ENCODE data around the gene MOB2.

The MOB2 gene

GRCh38 chr11:1478544-1478943, 8.0 kb downstream of the MOB2 start:
- DNase-seq (ENCODE audit: low read depth, low spot score), result no peak
- Histone ChIP-seq H3K4me3 (no peak overlapping the region), H3K9me3 (ENCODE audit: low read depth, low read length) (no peaks in the 10 kb centered on the region), H3K36me3 (ENCODE audit: insufficient read depth, low read length) (no peaks in the 10 kb centered on the region), H3K27ac (no peak overlapping the region), H3K9ac (ENCODE audit: insufficient read length) (no peak overlapping the region)
- TF ChIP-seq POLR2AphosphoS5 (IDR thresholded peaks at IDR 0.05; ENCODE audit: borderline replicate concordance, low read depth, low read length) (no peak), FOXP2 (optimal IDR thresholded peaks at IDR 0.05; ENCODE audit: control extremely low read depth, extremely low read length, insufficient read depth) (no peak), EZH2 (IDR thresholded peaks at IDR 0.05) (no peak)

DNA sequence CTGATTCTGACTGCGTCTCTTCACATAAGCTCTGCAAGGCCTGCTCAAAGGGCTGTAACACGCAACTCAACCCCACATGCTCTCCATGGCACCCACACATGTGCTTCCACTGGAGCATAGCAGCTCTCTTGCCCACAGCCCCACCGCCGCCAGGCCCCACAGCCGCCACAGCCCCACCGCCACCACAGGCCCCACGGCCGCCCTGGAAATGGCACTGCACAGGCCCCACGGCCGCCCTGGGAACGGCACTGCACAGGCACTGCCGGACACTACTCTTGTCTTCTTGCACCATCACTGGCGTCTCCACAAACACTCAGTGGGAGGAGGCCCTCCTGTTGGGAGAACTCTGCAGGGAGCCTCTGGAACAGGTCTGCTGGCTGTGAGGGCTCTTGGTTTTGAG, 8.6 kb downstream of the MOB2 start:
- no peak for DNase-seq (ENCODE audit: low read depth, low spot score)
- Histone ChIP-seq H3K36me3 (ENCODE audit: insufficient read depth, low read length) (no peaks in the 10 kb centered on the region), H3K9me3 (ENCODE audit: low read depth, low read length) (no peaks in the 10 kb centered on the region), H3K4me3 (no peak overlapping the region), H3K27ac (no peak overlapping the region), H3K9ac (ENCODE audit: insufficient read length) (no peak overlapping the region)
- TF ChIP-seq POLR2AphosphoS5 (IDR thresholded peaks at IDR 0.05; ENCODE audit: borderline replicate concordance, low read depth, low read length), result no peak
- TF ChIP-seq FOXP2 (optimal IDR thresholded peaks at IDR 0.05; ENCODE audit: control extremely low read depth, extremely low read length, insufficient read depth), result no peak
- no peak for TF ChIP-seq EZH2 (IDR thresholded peaks at IDR 0.05)

DNA sequence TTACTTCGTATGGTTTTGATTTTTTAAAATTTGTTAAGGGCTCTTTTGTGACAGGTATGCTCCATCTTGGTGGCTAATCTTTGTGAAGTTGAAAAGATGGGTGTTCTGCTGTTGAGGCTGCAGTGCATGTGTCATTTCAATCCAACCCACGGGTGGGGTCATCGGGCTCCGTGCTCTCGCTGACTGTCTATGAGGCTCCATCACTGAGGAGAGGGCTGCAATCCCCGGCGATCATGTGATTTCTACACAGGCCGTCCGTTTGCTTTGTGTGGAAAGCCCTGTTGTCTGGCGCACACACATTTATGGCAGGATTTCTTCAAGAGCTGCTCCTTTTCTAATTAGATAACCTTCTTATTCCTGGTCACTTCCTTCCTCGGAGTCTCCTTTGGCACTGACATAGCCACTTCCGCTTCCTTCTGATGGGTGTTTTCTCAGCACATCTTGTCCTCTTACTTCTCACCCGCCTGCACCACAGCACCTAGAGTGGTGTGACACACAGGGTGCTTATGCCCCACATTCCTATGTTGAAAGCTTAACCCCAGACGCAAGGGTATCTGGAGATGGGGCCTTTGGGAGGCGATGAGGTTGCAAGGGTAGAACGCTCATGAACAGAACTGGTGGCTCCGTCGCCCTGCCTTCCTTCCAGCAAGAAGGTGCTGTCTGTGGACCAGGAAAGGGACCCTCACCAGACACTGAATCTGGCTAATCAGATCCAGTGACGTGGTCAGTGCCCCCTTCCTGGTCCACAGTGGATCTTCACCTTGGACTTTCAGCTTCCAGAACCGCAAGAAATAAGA, 9.4 kb downstream of the MOB2 start:
- no peak for DNase-seq (ENCODE audit: low read depth, low spot score)
- Histone ChIP-seq H3K4me3 (no peak overlapping the region), H3K36me3 (ENCODE audit: insufficient read depth, low read length) (no peaks in the 10 kb centered on the region), H3K27ac (no peak overlapping the region), H3K9me3 (ENCODE audit: low read depth, low read length) (no peaks in the 10 kb centered on the region), H3K9ac (ENCODE audit: insufficient read length) (no peak overlapping the region)
- TF ChIP-seq FOXP2 (optimal IDR thresholded peaks at IDR 0.05; ENCODE audit: control extremely low read depth, extremely low read length, insufficient read depth) (no peak), POLR2AphosphoS5 (IDR thresholded peaks at IDR 0.05; ENCODE audit: borderline replicate concordance, low read depth, low read length) (no peak), EZH2 (IDR thresholded peaks at IDR 0.05) (no peak)

- no peak for DNase-seq (ENCODE audit: low read depth, low spot score)
- TF ChIP-seq EZH2 (IDR thresholded peaks at IDR 0.05) (no peak), FOXP2 (optimal IDR thresholded peaks at IDR 0.05; ENCODE audit: control extremely low read depth, extremely low read length, insufficient read depth) (no peak), POLR2AphosphoS5 (IDR thresholded peaks at IDR 0.05; ENCODE audit: borderline replicate concordance, low read depth, low read length) (no peak)
- Histone ChIP-seq H3K9ac (ENCODE audit: insufficient read length) (no peak overlapping the region), H3K27ac (no peak overlapping the region), H3K9me3 (ENCODE audit: low read depth, low read length) (no peaks in the 10 kb centered on the region), H3K4me3 (no peak overlapping the region), H3K36me3 (ENCODE audit: insufficient read depth, low read length) (no peaks in the 10 kb centered on the region)
Measured at GRCh38 chr11:1475841-1476240, 10.7 kb downstream of the MOB2 start.

GRCh38 chr11:1473786-1474185, 12.8 kb downstream of the MOB2 start:
- Histone ChIP-seq H3K27ac (no peak overlapping the region), H3K4me3 (no peak overlapping the region), H3K36me3 (ENCODE audit: insufficient read depth, low read length) (no peaks in the 10 kb centered on the region), H3K9me3 (ENCODE audit: low read depth, low read length) (no peaks in the 10 kb centered on the region), H3K9ac (ENCODE audit: insufficient read length) (no peak overlapping the region)
- DNase-seq (ENCODE audit: low read depth, low spot score), result no peak
- no peak for TF ChIP-seq EZH2 (IDR thresholded peaks at IDR 0.05)
- TF ChIP-seq FOXP2 (optimal IDR thresholded peaks at IDR 0.05; ENCODE audit: control extremely low read depth, extremely low read length, insufficient read depth), result no peak
- TF ChIP-seq POLR2AphosphoS5 (IDR thresholded peaks at IDR 0.05; ENCODE audit: borderline replicate concordance, low read depth, low read length), result no peak

DNA sequence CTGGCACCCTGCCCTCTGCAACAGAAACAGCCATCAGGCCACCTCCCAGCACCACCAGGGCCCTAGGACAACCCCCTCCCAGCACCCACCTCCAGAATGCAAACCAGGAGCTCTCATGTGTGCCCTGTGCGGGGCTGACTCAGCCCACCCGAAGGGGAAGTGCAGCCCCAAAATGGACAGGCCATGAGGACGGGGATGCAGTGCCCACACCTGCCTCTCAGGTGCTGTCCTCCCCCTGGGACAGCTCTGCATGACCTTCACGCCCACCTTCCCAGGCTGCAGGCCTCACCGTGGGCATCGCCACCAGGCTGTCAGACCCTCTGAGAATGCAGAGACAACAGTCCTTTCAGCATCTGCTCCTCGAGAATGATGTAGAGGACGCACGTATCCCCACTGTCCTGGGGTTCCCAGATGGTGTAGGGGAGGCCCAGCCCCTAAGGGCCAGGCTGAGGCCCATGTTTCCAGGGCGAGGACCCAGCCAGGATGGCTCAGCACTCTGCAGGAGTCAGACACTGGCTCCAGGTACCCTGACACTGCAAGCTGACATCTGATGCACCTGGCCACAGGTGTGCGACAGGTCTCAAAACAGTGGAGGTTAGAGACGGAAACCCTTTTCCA, 13.5 kb downstream of the MOB2 start:
- H3K36me3 ChIP-seq (ENCODE audit: insufficient read depth, low read length), result no peaks in the 10 kb centered on the region
- no peak for TF ChIP-seq EZH2 (IDR thresholded peaks at IDR 0.05)
- no peak for TF ChIP-seq POLR2AphosphoS5 (IDR thresholded peaks at IDR 0.05; ENCODE audit: borderline replicate concordance, low read depth, low read length)
- no peak for TF ChIP-seq FOXP2 (optimal IDR thresholded peaks at IDR 0.05; ENCODE audit: control extremely low read depth, extremely low read length, insufficient read depth)
- no peak for DNase-seq (ENCODE audit: low read depth, low spot score)
- H3K27ac ChIP-seq, result no peak overlapping the region
- H3K9me3 ChIP-seq (ENCODE audit: low read depth, low read length), result no peaks in the 10 kb centered on the region
- H3K4me3 ChIP-seq, result no peak overlapping the region
- H3K9ac ChIP-seq (ENCODE audit: insufficient read length), result no peak overlapping the region

DNA sequence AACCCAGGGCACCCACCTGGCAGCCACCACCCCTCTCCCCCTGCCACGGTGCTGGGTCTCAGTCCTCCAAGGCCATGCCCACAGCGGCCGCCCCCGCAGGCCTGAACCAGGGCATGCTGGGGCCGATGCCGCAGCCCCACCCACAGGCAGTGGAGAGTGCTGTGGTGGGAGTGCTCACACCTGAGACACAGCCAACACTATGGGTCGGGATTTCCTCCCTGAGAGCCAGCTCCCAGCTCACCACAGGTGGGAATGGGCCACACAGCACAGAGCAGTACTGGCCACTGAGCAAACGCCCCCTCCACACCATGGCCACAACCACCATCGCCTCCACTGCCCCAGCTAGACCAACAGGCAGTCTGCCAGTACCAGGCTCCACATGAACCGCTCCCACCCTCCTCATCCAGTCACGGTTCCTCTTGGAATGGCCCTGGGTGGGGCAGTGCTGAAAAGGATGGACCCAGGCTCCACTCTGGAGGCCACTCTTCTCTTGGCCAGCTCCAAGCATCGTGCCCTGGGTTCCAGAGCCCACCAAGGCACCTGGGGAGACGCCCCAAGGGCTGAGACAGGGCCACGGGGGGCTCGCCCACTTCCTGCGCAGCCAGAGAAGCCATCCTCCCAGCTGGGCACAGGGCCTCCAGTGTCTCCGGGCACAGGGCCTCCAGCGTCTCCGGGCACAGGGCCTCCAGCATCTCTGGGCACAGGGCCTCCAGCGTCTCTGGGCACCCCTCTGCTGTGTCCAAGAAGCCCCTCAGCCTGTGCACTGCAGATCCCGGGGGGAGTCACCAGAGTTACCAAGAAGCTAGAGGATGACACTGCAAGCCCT, 14.2 kb downstream of the MOB2 start:
- no peak for TF ChIP-seq POLR2AphosphoS5 (IDR thresholded peaks at IDR 0.05; ENCODE audit: borderline replicate concordance, low read depth, low read length)
- TF ChIP-seq EZH2 (IDR thresholded peaks at IDR 0.05), result no peak
- no peak for TF ChIP-seq FOXP2 (optimal IDR thresholded peaks at IDR 0.05; ENCODE audit: control extremely low read depth, extremely low read length, insufficient read depth)
- Histone ChIP-seq H3K9me3 (ENCODE audit: low read depth, low read length) (no peaks in the 10 kb centered on the region), H3K27ac (no peak overlapping the region), H3K36me3 (ENCODE audit: insufficient read depth, low read length) (no peaks in the 10 kb centered on the region), H3K4me3 (no peak overlapping the region), H3K9ac (ENCODE audit: insufficient read length) (no peak overlapping the region)
- DNase-seq (ENCODE audit: low read depth, low spot score), result no peak

DNA sequence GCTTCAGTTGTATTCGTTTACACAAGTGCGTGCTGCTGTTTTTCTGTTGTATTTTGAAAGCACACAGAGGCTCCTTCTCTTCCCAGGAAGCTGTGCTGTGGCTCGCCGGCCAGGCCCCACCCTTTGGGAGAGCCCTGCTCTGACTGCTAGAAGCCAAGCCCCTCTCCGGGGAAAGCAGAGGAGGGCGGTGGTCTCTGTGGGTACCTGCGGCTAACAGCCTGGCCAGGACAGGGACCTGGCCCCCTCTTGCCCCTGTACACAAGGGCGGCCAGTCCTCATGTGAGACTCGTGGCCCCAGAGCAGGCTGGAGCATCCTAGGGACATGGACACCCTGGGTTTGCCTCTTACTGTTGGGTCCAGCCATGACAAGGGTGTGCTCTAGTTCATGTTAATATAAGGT, 14.8 kb downstream of the MOB2 start:
- Histone ChIP-seq H3K36me3 (ENCODE audit: insufficient read depth, low read length) (no peaks in the 10 kb centered on the region), H3K9ac (ENCODE audit: insufficient read length) (no peak overlapping the region), H3K27ac (no peak overlapping the region), H3K4me3 (no peak overlapping the region), H3K9me3 (ENCODE audit: low read depth, low read length) (no peaks in the 10 kb centered on the region)
- no peak for DNase-seq (ENCODE audit: low read depth, low spot score)
- TF ChIP-seq FOXP2 (optimal IDR thresholded peaks at IDR 0.05; ENCODE audit: control extremely low read depth, extremely low read length, insufficient read depth), result no peak
- no peak for TF ChIP-seq POLR2AphosphoS5 (IDR thresholded peaks at IDR 0.05; ENCODE audit: borderline replicate concordance, low read depth, low read length)
- TF ChIP-seq EZH2 (IDR thresholded peaks at IDR 0.05), result no peak

Measured in SK-N-MC (cell line).